Lung (tissue), 12 donors: Measurements from ENCODE around the gene HSD17B4. TPM values are rescaled to one million over a fixed set of nuclear protein-coding genes. Genes with fewer than 3 reads are reported as not detected.
"Not testable (repeated sequence)": the region's sequence is repeated elsewhere in the genome, so short reads cannot be mapped to it uniquely, and the experiment has no call there.

Experiments used
- ATAC-seq: fragments of 200-7000 bp; cut with Tn5 transposase; one replicate; pipeline ENCODE4 v1.9.1; 2020; ENCODE audit warnings: moderate number of reproducible peaks; ENCODE audit not compliant: insufficient read depth, low FRiP score
- DNase-seq, 3 donors: peaks; one replicate each; pipeline ENCODE4 v3.0.0-alpha.2; 2013 to 2017
- H3K27ac ChIP-seq, 2 donors: one replicate each; pipeline ENCODE4 v1.5.1; 2013; ENCODE audit warnings: mild to moderate bottlenecking in 2 of 2, moderate library complexity in 2 of 2, control low read depth in 1 of 2, inconsistent platforms in 1 of 2, low read depth in 1 of 2, low read length in 1 of 2
- H3K27me3 ChIP-seq, 3 donors: one replicate each; pipeline ENCODE4 v1.5.1; 2013; ENCODE audit warnings: low read length in 2 of 3; ENCODE audit not compliant: control insufficient read depth in 3 of 3, insufficient read depth in 3 of 3
- H3K36me3 ChIP-seq, 4 donors: one replicate each; pipeline ENCODE4 v1.5.1; 2013; ENCODE audit warnings: low read length in 4 of 4, mild to moderate bottlenecking in 1 of 4, moderate library complexity in 1 of 4; ENCODE audit not compliant: control insufficient read depth in 4 of 4, insufficient read depth in 4 of 4
- H3K4me1 ChIP-seq, 5 donors: one replicate each; pipeline ENCODE4 v1.5.1; 2013; ENCODE audit warnings: low read length in 5 of 5, mild to moderate bottlenecking in 2 of 5, moderate library complexity in 1 of 5; ENCODE audit not compliant: control insufficient read depth in 5 of 5, insufficient read depth in 5 of 5
- H3K4me3 ChIP-seq: one replicate; pipeline ENCODE4 v1.5.1; 2013; ENCODE audit warnings: mild to moderate bottlenecking, control low read depth, moderate library complexity
- H3K9ac ChIP-seq, 2 donors: one replicate each; pipeline ENCODE4 v1.5.1; 2013; ENCODE audit warnings: low read length in 2 of 2, control low read depth in 1 of 2; ENCODE audit not compliant: insufficient read depth in 1 of 2
- H3K9me3 ChIP-seq, 4 donors: one replicate each; pipeline ENCODE4 v1.5.1; 2013; ENCODE audit warnings: low read length in 3 of 4, mild to moderate bottlenecking in 1 of 4, moderate library complexity in 1 of 4; ENCODE audit not compliant: control insufficient read depth in 4 of 4, insufficient read depth in 3 of 4
- CTCF ChIP-seq: IDR thresholded peaks from 2 replicates; pipeline ENCODE4 v1.5.1; 2012; ENCODE audit warnings: mild to moderate bottlenecking; ENCODE audit errors: control extremely low read depth, extremely low read depth
- WGBS, 2 donors: extraction: QIAGEN DNeasy Blood & Tissue Kit; methylation state at CpG; one replicate each; pipeline ENCODE4 v1.1.7; 2013; 5-methylcytosine and 5-hydroxymethylcytosine counted together
- polyA plus RNA-seq, 2 donors: library from polyadenylated mRNA; stranded (reverse); fragments of 200-250 nt; gene quantifications; one replicate each; pipeline ENCODE4 v1.2.1, GENCODE V29; 2013
- total RNA-seq, 2 donors: library from RNA; depleted of rRNA in 1 of 2; stranded (reverse); fragments of >200 nt in 1 of 2; gene quantifications; one replicate each; pipeline ENCODE4 v1.2.1, GENCODE V29; 2014 to 2021
- donor health status: control.
- donor health status: control.
- donor health status: Bipolar disorder and iron deficiency.
- donor health status: healthy.
- donor health status: DM: yes; HTN: yes; CAD: no.

Gene HSD17B4
- total and polyA plus RNA-seq, 4 donors: 329 to 371 (median 358) TPM

DNA sequence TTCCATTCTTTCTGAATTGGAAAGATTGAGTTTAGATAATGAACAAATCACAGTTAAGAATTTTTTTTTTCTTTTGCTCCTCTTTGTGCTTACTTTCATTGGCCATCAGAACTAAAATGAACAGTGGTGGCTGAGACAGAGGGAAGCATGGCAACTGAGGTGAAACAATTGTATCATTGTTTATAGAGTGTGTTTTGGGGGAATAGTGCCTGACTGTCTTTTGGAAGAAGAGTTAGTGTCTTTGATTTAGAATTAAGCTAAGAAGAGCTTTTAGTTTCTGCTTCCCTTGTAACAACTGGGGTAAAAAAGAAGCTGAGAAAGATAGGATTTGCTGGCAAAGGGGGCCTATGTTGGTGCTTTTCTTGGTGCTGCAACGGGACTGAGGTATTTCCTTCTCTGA lies 24.0 kb downstream of the HSD17B4 start:
- no peaks in the 10 kb centered on the region for H3K27me3 ChIP-seq
- DNase-seq (no peak), ATAC-seq (no peak)
- peaks cover 0 to 2% (median 0%) of the 10 kb centered on the region in 5 donors for H3K4me1 ChIP-seq
- H3K36me3 ChIP-seq: peaks cover 5 to 23% (median 16%) of the 10 kb centered on the region in 4 donors
- no peak overlapping the region for H3K27ac ChIP-seq
- 76 to 83% methylated on average over 1 of the region's 1 CpG for WGBS, 2 donors
- no peak overlapping the region for H3K4me3 ChIP-seq
- no peak overlapping the region for H3K9ac ChIP-seq
- H3K9me3 ChIP-seq: no peaks in the 10 kb centered on the region
- TF ChIP-seq CTCF: no peak

DNA sequence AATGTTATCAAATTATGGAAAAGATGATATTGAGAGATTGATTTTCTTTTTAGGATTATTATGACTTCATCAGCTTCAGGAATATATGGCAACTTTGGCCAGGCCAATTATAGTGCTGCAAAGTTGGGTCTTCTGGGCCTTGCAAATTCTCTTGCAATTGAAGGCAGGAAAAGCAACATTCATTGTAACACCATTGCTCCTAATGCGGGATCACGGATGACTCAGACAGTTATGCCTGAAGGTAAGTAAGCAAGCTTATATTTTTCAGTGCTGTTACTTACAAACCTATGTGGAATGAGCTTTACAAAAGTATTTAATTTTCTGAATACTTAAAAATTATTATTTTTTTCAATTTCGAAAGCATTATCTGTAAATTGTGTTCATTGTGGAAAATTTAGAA lies 26.5 kb downstream of the HSD17B4 start:
- DNase-seq: no peak
- H3K4me1 ChIP-seq: no peaks in the 10 kb centered on the region
- H3K9ac ChIP-seq: no peak overlapping the region
- no peaks in the 10 kb centered on the region for H3K9me3 ChIP-seq
- H3K27me3 ChIP-seq: no peaks in the 10 kb centered on the region
- no peak for TF ChIP-seq CTCF
- ATAC-seq: no peak
- WGBS, 2 donors: 96 to 98% methylated on average over 3 of the region's 3 CpGs
- no peak overlapping the region for H3K4me3 ChIP-seq
- H3K27ac ChIP-seq: no peak overlapping the region
- H3K36me3 ChIP-seq: peaks cover 7 to 30% (median 20%) of the 10 kb centered on the region in 4 donors

DNA sequence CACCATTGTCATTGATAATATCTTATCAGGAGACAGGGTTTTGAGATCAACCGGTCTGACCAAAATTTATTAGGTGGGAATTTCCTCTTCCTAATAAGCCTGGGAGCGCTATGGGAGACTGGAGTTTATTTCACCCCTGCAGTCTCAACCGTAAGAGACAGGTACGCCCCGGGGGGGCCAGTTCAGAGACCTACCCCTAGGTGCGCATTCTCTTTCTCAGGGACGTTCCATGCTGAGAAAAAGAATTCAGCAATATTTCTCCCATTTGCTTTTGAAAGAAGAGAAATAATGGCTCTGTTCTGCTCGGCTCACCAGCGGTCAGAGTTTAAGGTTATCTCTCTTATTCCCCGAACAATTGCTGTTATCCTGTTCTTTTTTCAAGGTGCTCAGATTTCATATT lies 28.3 kb downstream of the HSD17B4 start:
- H3K27me3 ChIP-seq, H3K9me3 ChIP-seq, ATAC-seq, H3K27ac ChIP-seq, H3K4me1 ChIP-seq, H3K9ac ChIP-seq, H3K4me3 ChIP-seq, DNase-seq: not testable (repeated sequence)
- H3K36me3 ChIP-seq: peaks cover 7 to 25% (median 21%) of the 10 kb centered on the region in 4 donors
- 87 to 92% methylated on average over 10 of the region's 10 CpGs for WGBS, 2 donors

DNA sequence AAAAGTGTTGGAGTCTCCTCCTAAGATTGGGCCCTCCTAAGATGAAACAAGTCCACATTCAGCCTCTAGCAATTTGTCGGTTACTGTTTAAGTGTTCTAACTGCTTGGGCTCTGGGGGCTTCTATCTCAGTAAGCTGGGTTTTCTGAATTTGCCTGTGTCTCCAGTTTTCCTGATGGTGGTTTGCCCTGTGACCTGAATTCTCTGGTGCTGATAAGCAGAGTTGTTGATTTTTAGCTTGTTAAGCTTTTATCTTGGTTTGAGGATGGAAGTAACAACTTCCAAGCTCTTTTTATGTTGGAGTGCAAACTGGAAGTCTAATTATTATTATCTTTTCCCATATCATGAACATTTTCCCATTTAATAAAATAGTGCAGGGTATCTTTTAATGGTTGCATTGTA lies 30.9 kb downstream of the HSD17B4 start:
- peaks cover 7 to 23% (median 16%) of the 10 kb centered on the region in 4 donors for H3K36me3 ChIP-seq
- 75 to 89% methylated on average over 1 of the region's 1 CpG for WGBS, 2 donors

More for the DNA sequence above, 30.9 kb downstream of the HSD17B4 start:
- Histone ChIP-seq H3K9ac (no peak overlapping the region), H3K27me3 (no peaks in the 10 kb centered on the region), H3K9me3 (no peaks in the 10 kb centered on the region), H3K27ac (no peak overlapping the region), H3K4me1 (no peaks in the 10 kb centered on the region), H3K4me3 (no peak overlapping the region)
- ATAC-seq (no peak), DNase-seq (no peak)
- TF ChIP-seq CTCF: no peak
